NCI-H748 (cell line): ENCODE data around the gene TBC1D9B.

ENCODE experiments used
- DNase-seq: peaks from one replicate; lab custom pipeline; 2025; ENCODE audit not compliant: unreplicated experiment; lab: John Stamatoyannopoulos, UW

The TBC1D9B gene

GRCh38 chr5:179908528-179908927 lies 831 bp upstream of the TBC1D9B start:
- peak; percentile 17 for DNase-seq

- DNase-seq = peak; percentile 41
Observed at GRCh38 chr5:179906795-179907555, 722 bp downstream of the TBC1D9B start.

- no peak for DNase-seq
Observed at GRCh38 chr5:179906294-179906794, 1.4 kb downstream of the TBC1D9B start.

GRCh38 chr5:179905161-179905560 lies 2.5 kb downstream of the TBC1D9B start:
- DNase-seq = no peak

- no peak for DNase-seq
Observed at GRCh38 chr5:179904463-179905160, 3.1 kb downstream of the TBC1D9B start.

GRCh38 chr5:179902763-179903158 lies 4.9 kb downstream of the TBC1D9B start:
- no peak for DNase-seq

GRCh38 chr5:179901915-179902762 lies 5.6 kb downstream of the TBC1D9B start:
- no peak for DNase-seq

- no peak for DNase-seq
Observed at GRCh38 chr5:179901462-179901861, 6.2 kb downstream of the TBC1D9B start.

- no peak for DNase-seq
Observed at GRCh38 chr5:179900711-179901110, 7.0 kb downstream of the TBC1D9B start.

GRCh38 chr5:179900206-179900605 lies 7.5 kb downstream of the TBC1D9B start:
- DNase-seq = no peak

GRCh38 chr5:179895861-179896260 lies 11.8 kb downstream of the TBC1D9B start:
- DNase-seq = no peak

- DNase-seq = no peak
Observed at GRCh38 chr5:179893958-179894895, 13.5 kb downstream of the TBC1D9B start.

- no peak for DNase-seq
Observed at GRCh38 chr5:179893076-179893957, 14.4 kb downstream of the TBC1D9B start.

GRCh38 chr5:179892255-179892654 lies 15.4 kb downstream of the TBC1D9B start:
- DNase-seq = no peak

GRCh38 chr5:179890751-179891682 lies 16.7 kb downstream of the TBC1D9B start:
- DNase-seq = no peak

- DNase-seq = no peak
Observed at GRCh38 chr5:179889885-179890284, 17.8 kb downstream of the TBC1D9B start.

- no peak for DNase-seq
Observed at GRCh38 chr5:179887802-179888201, 19.9 kb downstream of the TBC1D9B start.

- no peak for DNase-seq
Observed at GRCh38 chr5:179887095-179887494, 20.6 kb downstream of the TBC1D9B start.
